ENCODE data around the gene ROBO1. TPM values are rescaled to one million over a fixed set of nuclear protein-coding genes. Genes with fewer than 3 reads are reported as not detected.

ROBO1 gene
- total RNA-seq, 1 experiment from 2014 or later, result 33.9 TPM

DNA sequence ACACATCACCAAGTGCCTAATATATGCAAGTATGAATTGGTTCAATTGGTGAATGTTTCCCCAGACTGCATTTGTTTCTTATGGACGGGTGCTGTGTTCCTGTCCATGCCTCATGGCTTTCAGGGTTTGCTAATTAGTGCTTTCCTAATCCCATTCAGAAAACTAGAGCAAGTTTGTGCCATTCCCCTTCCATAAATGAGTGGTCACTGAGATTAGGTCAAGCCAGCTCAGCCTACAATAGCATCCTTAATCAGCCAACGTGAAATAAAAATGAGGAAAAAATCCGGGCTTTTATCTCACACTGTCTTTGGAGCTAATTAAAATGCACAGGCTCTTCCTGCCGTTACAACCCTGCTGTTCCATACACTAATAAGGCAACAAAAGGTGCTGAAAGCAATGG is 788.8 kb downstream of the ROBO1 start:
- Mint-ChIP-seq H3K9me3 (ENCODE audit: low read depth, unreplicated experiment) (no peaks in the 10 kb centered on the region), H3K4me1 (ENCODE audit: low read depth, unreplicated experiment) (peaks cover 9% of the 10 kb centered on the region), H3K27me3 (ENCODE audit: unreplicated experiment) (no peaks in the 10 kb centered on the region), H3K27ac (ENCODE audit: unreplicated experiment) (no peak overlapping the region), H3K4me3 (ENCODE audit: low read depth, unreplicated experiment) (no peak overlapping the region), H3K36me3 (ENCODE audit: insufficient read depth, unreplicated experiment) (no peaks in the 10 kb centered on the region)
- intact Hi-C loops (cut with micrococcal nuclease; ENCODE audit: unreplicated experiment), result no loop called here
- DNase-seq, result no peak
- CTCF ChIA-PET, result no interaction called here
- TF ChIP-seq, protein P1, sequence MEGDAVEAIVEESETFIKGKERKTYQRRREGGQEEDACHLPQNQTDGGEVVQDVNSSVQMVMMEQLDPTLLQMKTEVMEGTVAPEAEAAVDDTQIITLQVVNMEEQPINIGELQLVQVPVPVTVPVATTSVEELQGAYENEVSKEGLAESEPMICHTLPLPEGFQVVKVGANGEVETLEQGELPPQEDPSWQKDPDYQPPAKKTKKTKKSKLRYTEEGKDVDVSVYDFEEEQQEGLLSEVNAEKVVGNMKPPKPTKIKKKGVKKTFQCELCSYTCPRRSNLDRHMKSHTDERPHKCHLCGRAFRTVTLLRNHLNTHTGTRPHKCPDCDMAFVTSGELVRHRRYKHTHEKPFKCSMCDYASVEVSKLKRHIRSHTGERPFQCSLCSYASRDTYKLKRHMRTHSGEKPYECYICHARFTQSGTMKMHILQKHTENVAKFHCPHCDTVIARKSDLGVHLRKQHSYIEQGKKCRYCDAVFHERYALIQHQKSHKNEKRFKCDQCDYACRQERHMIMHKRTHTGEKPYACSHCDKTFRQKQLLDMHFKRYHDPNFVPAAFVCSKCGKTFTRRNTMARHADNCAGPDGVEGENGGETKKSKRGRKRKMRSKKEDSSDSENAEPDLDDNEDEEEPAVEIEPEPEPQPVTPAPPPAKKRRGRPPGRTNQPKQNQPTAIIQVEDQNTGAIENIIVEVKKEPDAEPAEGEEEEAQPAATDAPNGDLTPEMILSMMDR (IDR thresholded peaks at IDR 0.05; ENCODE audit: unreplicated experiment), result no peak
- no TSS peak for BruUV-seq (replicated peaks)

DNA sequence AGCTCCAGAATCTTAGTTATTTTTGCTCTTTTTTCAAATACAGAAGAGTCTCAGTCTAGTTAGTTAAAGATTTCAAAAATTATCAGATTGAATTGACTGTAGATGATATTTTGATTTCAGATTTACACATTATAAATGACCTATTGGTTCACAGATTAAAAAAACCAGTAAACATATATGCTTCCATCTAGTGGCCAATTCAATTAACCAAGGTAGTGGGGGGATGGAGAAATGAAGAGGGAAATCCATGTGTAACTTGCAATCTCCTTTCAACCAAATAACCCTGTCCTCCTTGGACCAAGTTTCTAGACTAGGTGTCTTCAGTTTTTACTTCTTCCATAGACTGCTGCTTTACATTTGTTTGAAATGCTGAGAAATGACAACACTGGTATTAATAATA is 789.8 kb downstream of the ROBO1 start:
- no peaks in the 10 kb centered on the region for H3K36me3 Mint-ChIP-seq (ENCODE audit: insufficient read depth, unreplicated experiment)
- peaks cover 9% of the 10 kb centered on the region for H3K4me1 Mint-ChIP-seq (ENCODE audit: low read depth, unreplicated experiment)
- H3K4me3 Mint-ChIP-seq (ENCODE audit: low read depth, unreplicated experiment), result no peak overlapping the region
- no TSS peak for BruUV-seq (replicated peaks)
- CTCF ChIA-PET, result interaction anchor here (0.5 to 0.7 kb wide), 2 partner anchors 292 to 427 kb away, joined by 3 to 5 read pairs; no protein-coding TSS in a partner anchor
- no peaks in the 10 kb centered on the region for H3K9me3 Mint-ChIP-seq (ENCODE audit: low read depth, unreplicated experiment)
- no peak overlapping the region for H3K27ac Mint-ChIP-seq (ENCODE audit: unreplicated experiment)
- H3K27me3 Mint-ChIP-seq (ENCODE audit: unreplicated experiment), result no peaks in the 10 kb centered on the region
- no peak for DNase-seq
- intact Hi-C loops (cut with micrococcal nuclease; ENCODE audit: unreplicated experiment), result loop anchor here (1.0 kb wide), 1 partner anchor 319 kb away; no protein-coding TSS in a partner anchor
- TF ChIP-seq, protein P1 (IDR thresholded peaks at IDR 0.05; ENCODE audit: unreplicated experiment), result peak; percentile 11

DNA sequence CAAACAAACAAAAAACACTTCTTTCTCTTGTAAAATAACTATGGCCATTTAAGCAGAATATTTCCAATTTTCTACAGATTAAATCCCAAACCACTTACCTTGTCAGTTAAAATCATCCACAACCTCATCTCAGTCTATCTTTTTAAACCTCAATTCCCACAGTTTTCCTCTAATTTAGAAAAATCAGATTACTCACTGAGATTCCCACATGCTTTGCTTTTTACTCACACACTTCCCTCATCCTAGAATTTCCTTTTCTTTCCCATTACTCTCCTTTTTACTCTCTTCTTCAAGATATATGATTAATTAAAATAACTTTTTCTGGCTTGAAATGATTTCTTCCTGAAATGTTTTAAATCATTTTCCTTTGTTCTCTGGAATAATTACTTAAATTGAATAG is 790.7 kb downstream of the ROBO1 start:
- Mint-ChIP-seq H3K4me3 (ENCODE audit: low read depth, unreplicated experiment) (no peak overlapping the region), H3K9me3 (ENCODE audit: low read depth, unreplicated experiment) (no peaks in the 10 kb centered on the region), H3K27ac (ENCODE audit: unreplicated experiment) (no peak overlapping the region), H3K4me1 (ENCODE audit: low read depth, unreplicated experiment) (peaks cover 9% of the 10 kb centered on the region), H3K27me3 (ENCODE audit: unreplicated experiment) (no peaks in the 10 kb centered on the region), H3K36me3 (ENCODE audit: insufficient read depth, unreplicated experiment) (no peaks in the 10 kb centered on the region)
- CTCF ChIA-PET, result no interaction called here
- intact Hi-C loops (cut with micrococcal nuclease; ENCODE audit: unreplicated experiment), result no loop called here
- TF ChIP-seq, protein P1 (IDR thresholded peaks at IDR 0.05; ENCODE audit: unreplicated experiment), result no peak
- no peak for DNase-seq
- no TSS peak for BruUV-seq (replicated peaks)

DNA sequence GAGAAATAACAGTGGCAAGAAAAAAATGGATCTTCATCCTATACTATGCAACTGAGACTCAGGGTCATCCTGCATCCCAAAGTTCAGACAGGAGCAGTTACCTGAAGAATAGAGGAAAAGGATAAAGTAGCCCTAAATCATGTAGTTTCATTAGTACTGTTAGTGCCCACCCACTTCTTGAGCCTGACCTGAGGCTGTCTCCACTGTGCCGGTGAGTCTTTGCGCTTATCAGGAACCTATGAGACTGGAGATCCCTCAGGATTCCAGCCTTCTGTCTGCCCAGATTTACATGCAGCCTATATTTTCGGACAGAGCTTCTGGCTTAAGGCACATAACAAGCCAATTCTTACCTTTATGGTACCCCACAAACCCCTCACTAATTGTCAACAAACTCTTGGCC is 791.6 kb downstream of the ROBO1 start:
- Mint-ChIP-seq H3K27me3 (ENCODE audit: unreplicated experiment) (no peaks in the 10 kb centered on the region), H3K36me3 (ENCODE audit: insufficient read depth, unreplicated experiment) (no peaks in the 10 kb centered on the region), H3K4me3 (ENCODE audit: low read depth, unreplicated experiment) (no peak overlapping the region), H3K4me1 (ENCODE audit: low read depth, unreplicated experiment) (peaks cover 9% of the 10 kb centered on the region), H3K9me3 (ENCODE audit: low read depth, unreplicated experiment) (no peaks in the 10 kb centered on the region), H3K27ac (ENCODE audit: unreplicated experiment) (no peak overlapping the region)
- intact Hi-C loops (cut with micrococcal nuclease; ENCODE audit: unreplicated experiment), result no loop called here
- TF ChIP-seq, protein P1 (IDR thresholded peaks at IDR 0.05; ENCODE audit: unreplicated experiment), result no peak
- CTCF ChIA-PET, result no interaction called here
- no peak for DNase-seq
- BruUV-seq (replicated peaks), result no TSS peak
